Osteocyte (in vitro differentiated cells): ENCODE data around the gene TESPA1. TPM values are rescaled to one million over a fixed set of nuclear protein-coding genes. Genes with fewer than 3 reads are reported as not detected.

Experiments
- DNase-seq: peaks from one replicate; pipeline ENCODE4 v3.0.0; 2021; ENCODE audit warnings: mixed read lengths; ENCODE audit not compliant: unreplicated experiment; ENCODE audit errors: extremely low spot score
- H3K27ac Mint-ChIP-seq: one replicate; pipeline ENCODE4 v1.8.0; 2021; ENCODE audit warnings: mild to moderate bottlenecking, mixed read lengths; ENCODE audit not compliant: unreplicated experiment
- H3K27me3 Mint-ChIP-seq: one replicate; pipeline ENCODE4 v1.8.0; 2021; ENCODE audit warnings: mixed read lengths; ENCODE audit not compliant: unreplicated experiment
- H3K36me3 Mint-ChIP-seq: one replicate; pipeline ENCODE4 v1.8.0; 2021; ENCODE audit warnings: mixed read lengths; ENCODE audit not compliant: unreplicated experiment
- H3K4me1 Mint-ChIP-seq: one replicate; pipeline ENCODE4 v1.8.0; 2021; ENCODE audit warnings: mixed read lengths; ENCODE audit not compliant: unreplicated experiment
- H3K4me3 Mint-ChIP-seq: one replicate; pipeline ENCODE4 v1.8.0; 2021; ENCODE audit warnings: mild to moderate bottlenecking, moderate library complexity, mixed read lengths; ENCODE audit not compliant: unreplicated experiment
- H3K9me3 Mint-ChIP-seq: one replicate; pipeline ENCODE4 v1.8.0; 2021; ENCODE audit warnings: mixed read lengths; ENCODE audit not compliant: unreplicated experiment
- total RNA-seq: library from RNA; stranded (reverse); gene quantifications from 2 replicates; pipeline ENCODE4 v1.2.1, GENCODE V29; 2021
- TF ChIP-seq, protein P1 (sequence below): fragments of 200-600 bp; sonication (generic); IDR thresholded peaks from 2 replicates; pipeline ENCODE4 v1.5.0; 2021; ENCODE audit warnings: antibody characterized with exemption, mild to moderate bottlenecking, moderate library complexity

The TESPA1 gene
- total RNA-seq, 1 donor from 2014 or later = not detected

DNA sequence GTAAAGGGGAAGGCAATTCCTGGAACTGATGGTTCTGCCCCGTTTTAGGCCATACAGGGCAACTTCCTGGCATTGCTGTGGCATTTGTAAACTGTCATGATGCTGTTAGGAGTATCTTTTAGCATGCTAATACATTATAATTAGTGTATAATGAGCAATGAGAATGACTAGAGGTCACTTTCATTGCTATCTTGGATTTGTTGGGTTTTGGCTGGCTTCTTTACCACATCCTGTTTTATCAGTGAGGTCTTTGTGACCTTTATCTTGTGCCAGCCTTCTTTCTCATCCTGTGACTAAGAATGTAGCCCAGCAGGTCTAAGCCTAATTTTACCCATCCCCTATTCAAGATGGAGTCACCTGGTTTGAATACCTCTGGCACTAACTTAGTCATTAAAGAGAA, 51.2 kb downstream of the TESPA1 start:
- Mint-ChIP-seq H3K36me3 (no peaks in the 10 kb centered on the region), H3K4me1 (no peaks in the 10 kb centered on the region), H3K9me3 (peaks cover 29% of the 10 kb centered on the region), H3K27me3 (no peaks in the 10 kb centered on the region), H3K4me3 (no peak overlapping the region), H3K27ac (no peak overlapping the region)
- no peak for DNase-seq
- TF ChIP-seq, protein P1, sequence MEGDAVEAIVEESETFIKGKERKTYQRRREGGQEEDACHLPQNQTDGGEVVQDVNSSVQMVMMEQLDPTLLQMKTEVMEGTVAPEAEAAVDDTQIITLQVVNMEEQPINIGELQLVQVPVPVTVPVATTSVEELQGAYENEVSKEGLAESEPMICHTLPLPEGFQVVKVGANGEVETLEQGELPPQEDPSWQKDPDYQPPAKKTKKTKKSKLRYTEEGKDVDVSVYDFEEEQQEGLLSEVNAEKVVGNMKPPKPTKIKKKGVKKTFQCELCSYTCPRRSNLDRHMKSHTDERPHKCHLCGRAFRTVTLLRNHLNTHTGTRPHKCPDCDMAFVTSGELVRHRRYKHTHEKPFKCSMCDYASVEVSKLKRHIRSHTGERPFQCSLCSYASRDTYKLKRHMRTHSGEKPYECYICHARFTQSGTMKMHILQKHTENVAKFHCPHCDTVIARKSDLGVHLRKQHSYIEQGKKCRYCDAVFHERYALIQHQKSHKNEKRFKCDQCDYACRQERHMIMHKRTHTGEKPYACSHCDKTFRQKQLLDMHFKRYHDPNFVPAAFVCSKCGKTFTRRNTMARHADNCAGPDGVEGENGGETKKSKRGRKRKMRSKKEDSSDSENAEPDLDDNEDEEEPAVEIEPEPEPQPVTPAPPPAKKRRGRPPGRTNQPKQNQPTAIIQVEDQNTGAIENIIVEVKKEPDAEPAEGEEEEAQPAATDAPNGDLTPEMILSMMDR = no peak

- no peak for DNase-seq
- TF ChIP-seq, protein P1 = no peak
- Mint-ChIP-seq H3K27ac (no peak overlapping the region), H3K4me1 (no peaks in the 10 kb centered on the region), H3K36me3 (no peaks in the 10 kb centered on the region), H3K9me3 (peaks cover 29% of the 10 kb centered on the region), H3K27me3 (no peaks in the 10 kb centered on the region), H3K4me3 (no peak overlapping the region)
Observed at GRCh38 chr12:54932691-54933090, 51.9 kb downstream of the TESPA1 start.

GRCh38 chr12:54932038-54932437, 52.5 kb downstream of the TESPA1 start:
- Mint-ChIP-seq H3K4me3 (no peak overlapping the region), H3K27ac (no peak overlapping the region), H3K9me3 (peaks cover 29% of the 10 kb centered on the region), H3K4me1 (no peaks in the 10 kb centered on the region), H3K27me3 (no peaks in the 10 kb centered on the region), H3K36me3 (no peaks in the 10 kb centered on the region)
- DNase-seq = no peak
- TF ChIP-seq, protein P1 = no peak

DNA sequence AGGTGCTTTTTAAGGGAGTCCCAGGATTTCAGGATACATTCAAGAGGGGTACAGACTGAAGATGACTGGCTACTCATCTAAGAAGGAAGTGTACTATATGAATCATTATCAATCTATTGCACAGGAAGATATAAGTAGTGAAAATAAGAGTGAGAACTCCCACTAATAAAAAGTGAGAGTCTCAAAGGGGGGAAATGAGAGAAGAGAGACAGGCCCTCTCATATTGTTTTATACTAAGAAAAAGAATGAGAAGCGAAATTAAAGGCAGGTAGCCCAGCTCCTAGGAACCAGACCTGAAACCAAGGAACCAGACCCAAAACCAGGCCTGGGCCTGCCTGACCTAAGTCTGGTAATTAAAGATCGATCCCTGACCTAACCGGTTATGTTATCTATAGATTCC, 54.6 kb downstream of the TESPA1 start:
- H3K27ac Mint-ChIP-seq = no peak overlapping the region
- H3K4me1 Mint-ChIP-seq = no peaks in the 10 kb centered on the region
- H3K4me3 Mint-ChIP-seq = no peak overlapping the region
- peaks cover 29% of the 10 kb centered on the region for H3K9me3 Mint-ChIP-seq
- no peak for DNase-seq
- TF ChIP-seq, protein P1 = no peak
- no peaks in the 10 kb centered on the region for H3K36me3 Mint-ChIP-seq
- no peaks in the 10 kb centered on the region for H3K27me3 Mint-ChIP-seq

DNA sequence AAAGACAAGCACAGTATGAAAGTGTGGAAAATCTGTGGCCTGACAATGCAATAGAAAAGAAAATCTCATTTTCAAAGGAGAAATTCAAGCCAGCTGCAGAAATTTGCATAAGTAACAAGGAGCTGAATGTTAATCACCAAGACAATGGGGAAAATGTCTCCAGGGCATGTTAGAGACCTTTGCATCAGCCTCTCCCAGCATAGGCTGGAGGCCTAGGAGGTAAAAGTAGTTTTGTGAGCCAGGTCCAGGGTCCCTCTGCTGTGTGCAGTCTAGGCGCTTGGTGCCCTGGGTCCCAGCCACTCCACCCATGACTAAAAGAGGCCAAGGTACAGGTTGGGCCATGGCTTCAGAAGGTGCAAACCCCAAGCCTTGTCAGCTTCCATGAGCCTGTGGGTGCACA, 58.3 kb downstream of the TESPA1 start:
- TF ChIP-seq, protein P1 = no peak
- Mint-ChIP-seq H3K4me3 (no peak overlapping the region), H3K27ac (no peak overlapping the region), H3K4me1 (no peaks in the 10 kb centered on the region), H3K36me3 (no peaks in the 10 kb centered on the region), H3K27me3 (no peaks in the 10 kb centered on the region), H3K9me3 (peaks cover 20% of the 10 kb centered on the region)
- DNase-seq = no peak
